GM04503 (cell line): Measurements from ENCODE around the gene GTF2IRD1.
"Not testable (repeated sequence)": the region's sequence is repeated elsewhere in the genome, so short reads cannot be mapped to it uniquely, and the experiment has no call there.

ENCODE experiments used
- DNase-seq: peaks from one replicate; pipeline ENCODE4 v3.0.0-alpha.2; 2012; ENCODE audit warnings: low read depth

GTF2IRD1 gene

DNA sequence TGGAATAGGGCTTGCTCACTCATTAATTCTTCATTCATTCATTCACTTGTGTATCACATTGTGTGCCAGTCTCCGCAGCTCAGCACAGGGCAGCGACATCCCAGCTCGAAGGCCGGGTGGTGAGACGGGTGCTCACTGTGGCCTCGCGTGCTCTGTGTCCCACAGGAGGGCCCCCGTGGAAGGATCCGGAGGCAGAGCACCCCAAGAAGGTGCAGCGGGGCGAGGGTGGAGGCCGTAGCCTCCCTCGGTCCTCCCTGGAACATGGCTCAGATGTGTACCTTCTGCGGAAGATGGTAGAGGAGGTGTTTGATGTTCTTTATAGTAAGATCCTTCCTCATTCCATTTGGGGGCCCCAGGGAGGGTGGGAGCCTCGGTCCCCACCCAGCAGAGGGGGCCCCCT, 61.6 kb downstream of the GTF2IRD1 start:
- no peak for DNase-seq

DNA sequence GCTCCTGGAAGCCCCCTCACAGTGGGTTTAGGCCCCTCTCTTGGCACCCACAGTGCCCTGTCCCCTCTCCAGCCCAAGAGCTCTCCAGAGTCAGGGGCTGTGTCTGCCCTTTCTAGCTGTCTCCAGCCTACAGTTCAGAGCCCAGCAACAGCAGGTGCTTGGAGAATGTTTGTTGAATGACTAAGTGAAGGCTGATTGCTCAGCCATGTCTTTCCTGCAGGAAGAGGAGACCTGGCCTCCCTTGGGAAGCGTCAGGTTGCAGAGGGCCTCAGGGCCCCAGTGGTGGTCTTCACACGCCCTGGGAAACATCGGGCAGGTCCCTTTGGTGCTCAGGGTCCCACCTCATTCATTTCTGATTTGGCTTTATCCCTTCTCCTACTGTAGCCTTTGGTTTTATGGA, 62.5 kb downstream of the GTF2IRD1 start:
- DNase-seq: no peak

DNA sequence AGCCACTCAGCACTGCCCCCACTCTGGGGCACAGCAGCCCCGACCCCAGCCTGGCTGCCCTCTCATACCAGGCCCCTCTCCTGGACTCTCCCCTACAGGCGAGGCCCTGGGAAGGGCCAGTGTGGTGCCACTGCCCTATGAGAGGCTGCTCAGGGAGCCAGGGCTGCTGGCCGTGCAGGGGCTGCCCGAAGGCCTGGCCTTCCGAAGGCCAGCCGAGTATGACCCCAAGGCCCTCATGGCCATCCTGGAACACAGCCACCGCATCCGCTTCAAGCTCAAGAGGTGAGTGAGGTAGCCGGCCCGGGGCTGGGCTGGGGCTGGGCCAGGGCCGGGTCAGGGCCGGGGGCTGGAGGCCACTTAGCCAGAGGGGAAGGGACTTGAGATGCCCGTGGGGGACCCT, 64.3 kb downstream of the GTF2IRD1 start:
- DNase-seq: no peak

DNA sequence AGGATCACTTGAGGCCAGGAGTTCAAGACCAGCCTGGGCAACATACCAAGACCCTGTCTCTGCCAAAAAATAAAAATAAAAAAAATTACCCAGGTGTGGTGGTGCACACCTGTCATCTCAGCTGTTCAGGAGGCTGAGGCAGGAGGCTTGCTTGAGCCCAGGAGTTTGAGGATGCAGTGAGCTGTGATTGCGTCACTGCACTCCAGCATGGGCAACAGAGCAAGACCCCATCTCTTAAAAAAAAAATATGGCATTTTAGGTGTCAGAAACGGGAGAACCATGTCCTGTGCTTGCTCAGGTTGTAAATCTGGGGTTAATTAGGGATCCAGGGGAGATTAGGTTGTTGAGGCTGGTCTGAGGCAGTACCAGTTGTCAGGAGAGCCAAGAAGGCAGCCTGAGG, 64.9 kb downstream of the GTF2IRD1 start:
- DNase-seq: no peak

DNA sequence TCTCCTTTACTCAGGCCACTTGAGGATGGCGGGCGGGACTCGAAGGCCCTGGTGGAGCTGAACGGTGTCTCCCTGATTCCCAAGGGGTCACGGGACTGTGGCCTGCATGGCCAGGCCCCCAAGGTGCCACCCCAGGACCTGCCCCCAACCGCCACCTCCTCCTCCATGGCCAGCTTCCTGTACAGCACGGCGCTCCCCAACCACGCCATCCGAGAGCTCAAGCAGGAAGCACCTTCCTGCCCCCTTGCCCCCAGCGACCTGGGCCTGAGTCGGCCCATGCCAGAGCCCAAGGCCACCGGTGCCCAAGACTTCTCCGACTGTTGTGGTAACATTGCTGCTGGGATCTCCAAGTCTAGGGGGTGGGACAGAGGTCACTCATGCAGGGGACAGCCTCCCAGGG, 65.7 kb downstream of the GTF2IRD1 start:
- no peak for DNase-seq

DNA sequence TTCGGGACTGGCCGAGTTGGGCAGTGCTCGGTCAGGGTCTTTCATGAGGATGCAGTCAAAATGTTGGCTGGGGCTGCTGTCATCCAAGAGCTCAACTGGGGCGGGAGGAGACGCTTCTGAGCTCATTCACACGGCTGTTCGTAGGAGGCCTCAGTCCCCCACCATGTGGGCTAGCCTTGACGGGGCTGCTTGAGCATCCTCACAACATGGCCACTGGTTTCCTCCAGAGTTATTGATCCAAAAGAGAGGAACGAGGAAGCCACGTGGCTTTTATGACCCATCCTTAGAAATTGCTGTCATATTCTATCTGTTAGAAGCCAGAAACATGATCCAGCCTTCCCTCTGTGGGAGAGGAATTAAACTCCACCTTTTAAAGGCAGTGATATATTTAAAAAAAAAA, 68.1 kb downstream of the GTF2IRD1 start:
- no peak for DNase-seq

DNA sequence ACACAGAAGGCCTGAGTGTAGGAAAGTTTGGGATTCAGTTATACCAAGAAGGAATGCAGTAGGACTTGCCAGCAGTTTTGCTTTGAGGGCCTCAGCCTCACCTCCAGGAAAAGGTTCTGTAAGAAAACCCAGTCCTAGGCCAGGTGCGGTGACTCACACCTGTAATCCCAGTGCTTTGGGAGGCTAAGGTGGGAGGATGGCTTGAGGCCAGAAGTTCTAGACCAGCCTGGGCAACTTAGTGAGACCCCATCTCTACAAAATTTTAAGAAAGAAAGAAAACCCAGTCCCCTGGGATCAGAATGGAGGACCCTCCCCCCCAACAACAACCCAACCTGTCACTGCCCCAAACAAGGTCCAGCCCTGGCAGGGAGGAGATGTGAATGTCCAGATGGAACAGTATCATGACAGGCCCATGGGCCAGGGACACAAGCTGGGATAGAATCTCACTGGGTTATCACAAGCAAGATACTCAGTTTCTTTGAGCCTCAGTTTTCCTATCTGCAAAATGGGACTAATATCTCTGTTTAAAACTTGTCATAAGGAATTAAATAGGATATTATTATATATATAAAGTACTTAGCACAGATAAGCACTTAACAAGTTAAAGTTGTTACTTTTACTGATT, 68.7 kb downstream of the GTF2IRD1 start:
- DNase-seq: no peak

DNA sequence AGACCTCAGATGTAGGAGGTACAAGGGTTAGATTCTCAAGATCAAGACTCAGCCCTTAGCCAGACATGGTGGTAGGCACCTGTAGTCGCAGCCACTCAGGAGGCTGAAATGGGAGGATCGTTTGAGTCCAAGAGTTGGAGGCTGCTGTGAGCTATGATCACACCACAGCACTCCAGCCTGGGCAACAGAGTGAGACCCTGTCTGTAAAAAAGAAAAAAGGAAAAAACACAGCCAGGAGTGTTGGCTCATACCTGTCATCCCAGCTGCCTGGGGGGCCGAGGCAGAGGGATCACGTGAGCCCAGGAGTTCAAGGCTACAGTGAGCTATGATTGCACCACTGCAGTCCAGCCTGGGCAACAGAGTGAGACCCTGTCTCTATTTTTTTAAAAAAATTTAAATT, 69.3 kb downstream of the GTF2IRD1 start:
- no peak for DNase-seq

DNA sequence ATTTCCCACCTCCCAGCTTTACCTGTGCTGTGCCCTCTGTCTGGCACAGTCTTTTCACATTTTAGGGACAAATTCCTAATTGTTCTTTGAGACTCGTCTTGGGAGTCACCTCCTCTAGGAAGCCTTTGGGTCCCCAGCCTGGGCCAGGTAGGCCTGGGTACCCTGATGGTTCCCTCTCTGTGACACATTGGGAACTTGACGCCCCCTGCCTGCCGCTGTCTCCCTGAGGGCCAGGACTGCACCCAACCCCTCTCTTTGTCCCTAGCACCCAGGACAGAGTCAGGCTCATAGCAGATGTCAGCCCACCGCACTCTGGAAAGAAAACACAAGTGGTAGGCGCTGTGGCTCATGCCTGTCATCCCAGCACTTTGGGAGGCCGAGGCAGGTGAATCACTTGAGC, 71.4 kb downstream of the GTF2IRD1 start:
- DNase-seq: no peak

DNA sequence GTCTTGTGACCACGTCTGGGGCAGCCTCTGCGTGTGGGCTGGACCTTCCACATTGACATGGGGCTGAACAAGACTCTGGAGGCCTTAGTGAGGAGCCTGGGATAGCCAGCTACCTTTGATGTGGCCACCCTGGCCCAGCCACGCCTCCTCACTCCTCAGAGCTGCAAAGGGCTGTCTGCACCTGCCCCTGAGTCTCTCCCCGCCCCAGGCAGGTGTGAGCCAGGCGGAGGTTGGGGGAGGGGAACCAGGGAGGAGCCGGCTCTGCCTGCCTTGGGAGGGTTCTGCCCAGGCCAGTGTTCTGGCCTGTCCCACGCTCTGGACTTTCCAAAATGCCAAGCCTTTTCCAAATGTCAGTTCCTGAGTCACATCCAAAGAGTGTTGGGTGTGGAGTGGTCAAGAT, 72.2 kb downstream of the GTF2IRD1 start:
- no peak for DNase-seq

DNA sequence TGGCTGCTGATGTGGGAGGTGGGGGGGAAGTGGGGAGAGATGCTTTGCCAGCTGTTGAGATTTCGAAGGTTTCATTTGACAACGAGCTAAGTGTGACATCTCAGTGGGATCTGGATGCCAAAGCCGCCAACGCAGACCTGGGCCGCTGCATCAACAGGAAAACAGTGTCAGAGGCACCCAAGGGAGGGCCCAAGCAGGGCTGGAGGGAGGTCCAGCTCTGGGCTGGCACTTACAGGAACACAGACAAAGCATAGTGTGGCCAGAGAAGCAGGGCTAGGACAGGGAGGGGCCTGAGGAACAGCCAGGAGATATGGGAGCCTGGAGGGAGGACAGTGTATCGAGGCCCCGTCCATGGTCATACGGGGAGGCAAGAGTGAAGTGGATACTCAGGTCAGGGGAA, 73.1 kb downstream of the GTF2IRD1 start:
- no peak for DNase-seq

DNA sequence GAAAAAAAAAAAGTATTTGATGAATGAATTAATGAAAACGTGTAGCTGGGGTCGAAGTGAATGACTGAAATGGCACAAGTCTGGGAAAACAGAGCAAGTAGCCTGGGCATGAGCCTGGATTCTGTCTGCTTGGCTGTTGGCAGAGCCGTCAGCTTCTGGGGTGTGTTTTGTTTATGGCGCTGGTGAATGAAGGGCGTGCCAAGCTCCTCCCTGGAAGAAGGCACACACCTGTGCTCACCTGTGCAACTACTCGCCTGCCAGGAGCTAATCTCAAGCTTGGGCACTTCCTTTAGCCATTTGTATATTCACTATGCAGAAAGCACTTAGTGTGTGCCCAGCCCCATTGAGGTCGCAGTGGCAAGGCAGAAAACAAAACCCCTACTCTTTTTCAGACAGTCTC, 74.1 kb downstream of the GTF2IRD1 start:
- DNase-seq: no peak

DNA sequence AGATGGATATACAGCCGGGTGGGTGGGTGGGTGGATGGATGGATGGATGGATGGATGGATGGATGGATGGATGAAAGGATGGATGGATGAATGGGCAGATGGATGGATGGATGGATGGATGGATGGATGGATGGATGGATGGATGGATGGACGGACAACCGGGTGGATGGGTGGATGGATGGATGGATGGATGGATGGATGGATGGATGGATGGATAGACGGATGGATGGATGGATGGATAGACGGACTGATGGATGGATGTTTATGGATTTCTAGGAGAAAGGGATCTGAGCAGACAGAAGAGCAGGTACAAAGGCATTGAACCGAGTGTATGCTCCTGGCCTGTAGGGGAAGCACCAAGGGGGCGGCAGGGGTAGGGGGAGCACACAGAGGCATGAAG, 75.1 kb downstream of the GTF2IRD1 start:
- not testable (repeated sequence) for DNase-seq

DNA sequence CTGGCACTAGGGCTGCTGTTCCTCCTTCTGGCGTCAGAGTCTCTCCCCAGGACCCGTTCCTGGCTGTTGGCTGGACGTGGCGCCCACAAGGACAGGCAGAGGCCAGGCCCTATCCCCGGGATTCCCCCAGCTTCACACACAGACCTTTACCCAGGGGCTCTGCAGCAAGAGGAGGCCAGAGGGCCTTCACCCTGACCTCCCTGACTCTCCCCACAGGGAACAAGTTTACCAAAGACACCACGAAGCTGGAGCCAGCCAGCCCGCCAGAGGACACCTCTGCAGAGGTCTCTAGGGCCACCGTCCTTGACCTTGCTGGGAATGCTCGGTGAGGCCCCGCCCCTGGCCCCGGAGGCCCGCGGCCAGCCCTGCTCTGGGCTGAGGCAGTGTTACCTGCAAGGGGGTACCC, 82.2 kb downstream of the GTF2IRD1 start:
- DNase-seq: no peak

DNA sequence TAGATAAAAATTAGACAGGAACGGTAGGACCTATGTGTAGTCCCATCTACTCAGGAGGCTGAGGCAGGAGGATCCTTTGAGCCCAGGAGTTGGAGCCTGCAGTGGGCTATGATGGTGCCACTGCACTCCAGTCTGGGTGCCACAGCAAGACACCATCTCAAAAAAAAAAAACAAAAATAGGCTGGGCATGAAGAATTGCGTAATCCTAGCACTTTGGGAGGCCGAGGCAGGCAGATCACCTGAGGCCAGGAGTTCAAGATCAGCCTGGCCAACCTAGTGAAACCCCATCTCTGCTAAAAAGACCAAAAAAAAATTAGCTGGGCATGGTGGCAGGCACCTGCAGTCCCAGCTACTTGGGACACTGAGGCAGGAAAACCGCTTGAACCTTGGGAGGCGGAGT, 88.2 kb downstream of the GTF2IRD1 start:
- DNase-seq: not testable (repeated sequence)

DNA sequence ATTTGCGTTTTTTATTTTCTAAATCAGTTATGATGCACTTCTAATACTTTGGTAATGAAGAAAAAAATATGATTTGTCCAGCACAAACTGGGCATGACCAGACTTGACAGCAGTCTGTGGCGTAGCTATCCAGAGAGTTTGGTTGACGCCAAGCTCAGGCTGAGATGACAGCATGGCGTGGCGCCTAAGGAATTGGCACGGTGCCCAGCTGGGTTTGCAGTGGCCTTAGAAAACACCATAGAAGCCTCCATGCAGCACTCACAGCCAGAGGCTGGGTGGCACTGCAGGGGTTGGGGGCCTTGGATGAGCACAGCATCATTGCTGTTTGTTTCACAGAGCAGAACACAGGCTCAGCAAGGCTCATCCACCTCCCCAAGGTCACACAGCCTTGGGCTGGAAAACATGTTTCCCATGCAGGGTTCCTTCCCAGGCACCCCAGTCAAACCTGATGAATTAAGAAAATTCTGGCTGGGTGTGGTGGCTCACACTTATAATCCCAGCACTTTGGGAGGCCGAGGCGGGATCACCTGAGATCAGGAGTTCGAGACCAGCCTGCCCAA, 88.9 kb downstream of the GTF2IRD1 start:
- DNase-seq: no peak

DNA sequence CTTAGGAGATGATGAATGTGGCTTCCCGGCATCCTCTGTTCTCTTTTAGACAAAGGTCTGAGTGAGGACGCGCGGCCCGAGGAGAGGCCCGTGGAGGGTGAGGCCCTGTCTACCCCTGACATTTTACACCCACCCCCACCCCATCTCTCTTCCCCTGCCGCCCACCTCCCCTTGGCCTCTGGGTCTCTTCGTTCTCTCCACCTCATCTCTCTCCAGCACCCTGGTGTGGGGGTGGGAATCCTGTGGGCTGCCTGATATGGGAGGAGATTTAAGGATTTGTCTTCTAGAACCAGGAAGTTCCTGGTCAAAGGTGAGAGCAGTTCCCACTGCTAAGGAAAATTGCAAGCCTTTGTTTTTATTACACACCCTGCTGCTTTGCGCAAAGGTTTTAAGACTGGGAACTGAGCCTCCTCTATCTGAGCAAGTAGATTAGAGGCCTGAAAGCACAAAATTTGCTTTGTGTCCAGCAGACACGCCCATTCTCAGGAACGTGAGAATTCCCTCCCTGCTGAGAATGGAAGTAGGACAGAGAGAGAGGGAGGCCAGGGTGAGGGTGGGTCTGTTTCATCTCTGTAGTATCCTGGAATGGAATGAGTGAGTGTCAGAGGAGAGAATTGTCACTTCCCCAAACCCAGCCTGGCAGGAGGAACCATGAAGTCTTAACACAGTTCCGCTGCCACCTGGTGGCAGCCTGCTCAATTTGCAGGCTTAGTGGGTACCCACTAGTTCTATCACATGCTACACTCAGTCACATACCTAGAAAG, 91.2 kb downstream of the GTF2IRD1 start:
- no peak for DNase-seq

DNA sequence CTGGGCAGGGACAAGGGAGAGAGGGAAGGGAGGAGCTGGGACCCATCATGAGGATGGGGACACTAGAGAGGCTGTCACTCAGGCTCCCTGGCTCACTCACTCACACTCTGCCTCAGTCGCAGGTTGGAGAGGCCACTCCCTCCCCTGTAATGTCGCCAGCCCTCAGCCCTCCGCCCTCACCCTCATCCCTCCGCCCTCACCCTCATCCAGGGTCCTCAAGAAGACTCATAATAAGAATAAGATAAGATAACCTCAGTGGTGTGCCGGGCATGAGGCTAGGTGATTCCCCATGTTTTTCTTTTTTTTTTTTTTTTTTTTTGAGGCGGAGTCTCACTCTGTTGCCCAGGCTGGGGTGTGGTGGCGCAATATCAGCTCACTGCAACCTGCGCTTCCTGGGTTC, 92.2 kb downstream of the GTF2IRD1 start:
- DNase-seq: no peak

DNA sequence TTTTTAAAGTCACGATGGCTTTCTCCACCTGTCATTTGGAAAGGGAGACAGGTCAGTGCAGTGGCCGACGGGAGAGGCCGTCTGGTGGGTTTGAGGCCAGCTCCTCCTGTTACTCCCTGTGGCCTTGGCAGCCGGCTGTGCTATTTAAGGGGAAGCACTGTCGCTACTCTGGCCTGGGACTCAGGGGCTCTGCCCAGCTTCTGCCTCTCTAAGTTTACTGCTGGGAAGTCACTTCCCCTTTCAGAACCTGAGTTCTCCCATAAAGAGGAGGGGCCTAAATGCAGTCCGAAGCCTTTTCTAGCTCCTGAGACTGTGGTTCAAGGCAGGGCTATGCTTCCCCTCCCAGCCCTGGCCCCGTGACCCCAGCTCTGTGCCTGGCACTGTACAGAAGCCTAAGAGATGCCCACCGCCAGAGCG, 99.9 kb downstream of the GTF2IRD1 start:
- DNase-seq: not testable (repeated sequence)

DNA sequence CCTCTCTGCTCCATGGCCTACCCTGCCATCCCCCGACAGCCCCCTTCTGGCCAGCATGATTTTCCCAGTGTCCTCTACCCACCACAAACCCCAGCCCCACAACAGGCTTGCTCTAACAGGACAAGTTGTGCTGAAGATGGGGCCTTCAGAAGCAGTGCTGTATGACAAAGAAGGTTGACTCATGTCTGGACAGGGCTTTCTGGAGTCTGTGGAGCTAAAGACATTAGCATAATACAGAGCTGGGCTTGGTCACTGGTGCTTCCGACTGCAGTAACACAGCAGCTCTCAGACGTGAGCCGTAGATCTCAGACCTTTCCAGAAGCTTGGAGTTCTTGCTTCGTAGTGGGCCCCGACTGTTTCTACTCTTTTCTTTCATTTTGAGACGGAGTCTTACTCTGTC, 100.5 kb downstream of the GTF2IRD1 start:
- DNase-seq: no peak

DNA sequence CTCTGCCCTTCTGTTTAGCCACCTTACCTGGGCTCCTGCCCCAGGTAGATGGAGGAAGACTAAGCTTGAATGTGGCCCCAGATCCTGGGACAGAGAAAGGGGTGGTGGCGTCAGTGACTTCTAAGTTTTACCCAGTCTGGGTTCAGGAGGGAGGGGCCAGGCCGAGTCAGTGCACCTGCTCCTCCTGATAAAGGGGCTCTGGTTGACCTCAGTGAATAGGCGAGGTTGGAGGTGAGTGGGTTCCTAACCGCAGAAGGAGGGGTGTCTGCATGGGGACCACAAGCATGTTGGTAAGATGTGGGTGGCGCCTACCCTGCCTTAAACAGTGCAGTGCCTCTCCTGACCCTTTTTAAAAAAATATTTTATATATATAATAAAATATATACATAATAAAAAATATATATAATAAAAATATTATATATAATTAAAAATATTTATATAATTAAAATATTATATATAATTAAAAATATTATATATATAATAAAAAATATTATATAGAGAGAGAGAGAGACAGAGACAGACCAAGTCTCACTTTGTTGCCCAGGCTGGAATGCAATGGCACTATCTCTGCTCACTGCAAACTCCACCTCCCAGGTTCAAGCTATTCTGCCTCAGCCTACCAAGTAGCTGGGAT, 106.5 kb downstream of the GTF2IRD1 start:
- DNase-seq: no peak

DNA sequence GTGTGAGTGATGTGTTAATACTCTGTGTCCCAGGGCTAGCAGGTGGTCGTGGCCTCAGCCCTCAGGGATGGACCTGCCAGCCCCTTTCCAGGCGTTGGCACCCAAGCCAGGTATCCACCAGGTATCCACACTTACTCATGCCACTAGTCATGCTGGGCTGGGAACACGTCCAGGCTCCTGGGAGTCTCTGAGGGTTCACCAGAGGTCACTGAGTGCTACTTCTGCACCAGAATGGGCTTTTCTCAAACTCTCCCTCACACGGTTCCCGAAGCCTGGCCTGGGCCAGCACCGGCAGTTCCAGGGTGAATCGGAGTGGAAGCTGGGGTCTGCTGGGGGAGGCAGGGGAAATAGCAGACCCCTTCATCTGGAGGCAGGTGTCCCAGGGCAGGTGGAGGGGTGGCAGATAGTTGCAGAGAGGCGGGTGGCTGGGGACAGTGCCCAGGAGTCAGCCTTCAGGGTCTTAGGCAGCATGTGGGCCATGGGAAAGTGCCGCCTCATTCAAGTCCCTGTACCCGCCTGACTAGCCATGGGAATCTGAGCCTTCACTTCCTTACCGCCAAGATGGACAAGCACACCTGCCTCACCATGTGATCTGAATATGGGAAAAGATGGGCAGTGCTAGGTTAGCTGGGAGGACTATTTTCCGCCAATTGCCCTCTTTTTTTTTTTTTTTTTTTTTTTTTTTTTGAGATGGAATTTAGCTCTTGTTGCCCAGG, 108.3 kb downstream of the GTF2IRD1 start:
- DNase-seq: no peak

DNA sequence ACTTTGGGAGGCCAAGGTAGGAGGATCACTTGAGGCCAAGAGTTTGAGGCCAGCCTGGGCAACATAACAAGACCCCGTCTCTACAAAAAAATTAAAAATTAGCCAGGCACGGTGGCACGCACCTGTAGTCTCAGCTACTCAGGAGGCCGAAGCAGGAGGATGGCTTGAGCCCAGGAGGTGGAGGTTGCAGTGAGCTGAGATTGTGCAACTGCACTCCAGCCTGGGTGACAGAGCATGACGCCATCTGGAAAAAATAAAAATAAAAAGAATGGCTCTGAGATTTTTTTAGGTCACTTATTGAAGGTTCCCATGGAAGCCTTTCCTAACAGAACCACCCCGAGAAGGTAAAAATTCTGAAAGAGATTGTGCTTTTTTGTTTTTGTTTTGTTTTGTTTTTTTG, 109.9 kb downstream of the GTF2IRD1 start:
- not testable (repeated sequence) for DNase-seq
